ENCODE measurements around the gene P3H2.

DNA sequence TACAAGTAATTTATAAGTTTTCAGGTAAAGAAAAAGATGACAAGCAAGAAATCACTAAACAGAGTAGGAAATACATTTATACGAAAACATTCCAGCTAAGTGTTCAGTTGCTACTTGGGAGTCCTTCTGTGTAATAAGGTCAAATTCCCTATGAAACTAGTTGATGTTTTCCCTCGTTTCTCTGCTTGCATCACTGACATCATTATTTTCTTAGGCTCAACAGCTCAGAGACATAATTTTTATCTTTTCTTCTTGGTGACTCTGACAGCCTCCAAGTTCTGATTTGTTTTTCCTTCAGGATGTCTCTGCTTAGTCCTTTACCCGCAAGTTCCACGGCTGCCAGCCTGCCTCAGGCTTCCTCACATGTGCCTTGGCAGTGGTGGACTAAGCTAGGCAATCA, 173.6 kb downstream of the P3H2 start:
- TF ChIP-seq, protein P1, sequence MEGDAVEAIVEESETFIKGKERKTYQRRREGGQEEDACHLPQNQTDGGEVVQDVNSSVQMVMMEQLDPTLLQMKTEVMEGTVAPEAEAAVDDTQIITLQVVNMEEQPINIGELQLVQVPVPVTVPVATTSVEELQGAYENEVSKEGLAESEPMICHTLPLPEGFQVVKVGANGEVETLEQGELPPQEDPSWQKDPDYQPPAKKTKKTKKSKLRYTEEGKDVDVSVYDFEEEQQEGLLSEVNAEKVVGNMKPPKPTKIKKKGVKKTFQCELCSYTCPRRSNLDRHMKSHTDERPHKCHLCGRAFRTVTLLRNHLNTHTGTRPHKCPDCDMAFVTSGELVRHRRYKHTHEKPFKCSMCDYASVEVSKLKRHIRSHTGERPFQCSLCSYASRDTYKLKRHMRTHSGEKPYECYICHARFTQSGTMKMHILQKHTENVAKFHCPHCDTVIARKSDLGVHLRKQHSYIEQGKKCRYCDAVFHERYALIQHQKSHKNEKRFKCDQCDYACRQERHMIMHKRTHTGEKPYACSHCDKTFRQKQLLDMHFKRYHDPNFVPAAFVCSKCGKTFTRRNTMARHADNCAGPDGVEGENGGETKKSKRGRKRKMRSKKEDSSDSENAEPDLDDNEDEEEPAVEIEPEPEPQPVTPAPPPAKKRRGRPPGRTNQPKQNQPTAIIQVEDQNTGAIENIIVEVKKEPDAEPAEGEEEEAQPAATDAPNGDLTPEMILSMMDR (conservative IDR thresholded peaks at IDR 0.05; ENCODE audit: low read depth, low read length): no peak
- TF ChIP-seq RAD21 (IDR thresholded peaks at IDR 0.05; ENCODE audit: low read length) (no peak), POLR2A (IDR thresholded peaks at IDR 0.05; ENCODE audit: low read depth, low read length) (no peak)

All from IMR-90 (cell line).